Thoracic aorta (tissue), 2 donors: ENCODE measurements around the gene PCTP. TPM values are rescaled to one million over a fixed set of nuclear protein-coding genes. Genes with fewer than 3 reads are reported as not detected.

Experiments used
- ATAC-seq: fragments of 150-250 bp; one replicate; pipeline ENCODE4 v1.8.0; 2017; ENCODE audit warnings: low read depth; ENCODE audit not compliant: insufficient number of reproducible peaks, low FRiP score
- DNase-seq: peaks from one replicate; pipeline ENCODE4 v3.0.0-alpha.2; 2020; ENCODE audit warnings: low spot score
- H3K27ac ChIP-seq, 2 donors: fragments of 200-600 bp; sonication (generic); 1 replicate in 1 of 2; 2 replicates in 1 of 2; pipeline ENCODE4 v1.5.1; 2016; ENCODE audit warnings: mild to moderate bottlenecking in 2 of 2, moderate library complexity in 2 of 2
- H3K27me3 ChIP-seq: fragments of 200-600 bp; sonication (generic); replicated peaks from 2 replicates; pipeline ENCODE4 v1.6.0; 2016; ENCODE audit warnings: mild to moderate bottlenecking; ENCODE audit not compliant: insufficient read depth
- H3K36me3 ChIP-seq: fragments of 200-600 bp; sonication (generic); one replicate; pipeline ENCODE4 v1.5.1; 2016
- H3K4me1 ChIP-seq, 2 donors: fragments of 200-600 bp; sonication (generic); 1 replicate in 1 of 2; 2 replicates in 1 of 2; pipeline versions ENCODE4 v1.5.1 to v1.6.0; 2016; ENCODE audit warnings: low read depth in 2 of 2, mild to moderate bottlenecking in 1 of 2; ENCODE audit not compliant: control insufficient read depth in 1 of 2
- H3K4me3 ChIP-seq: fragments of 200-600 bp; sonication (generic); 2 replicates; pipeline ENCODE4 v1.5.1; 2016; ENCODE audit warnings: mild to moderate bottlenecking
- H3K9me3 ChIP-seq: fragments of 200-600 bp; sonication (generic); 2 replicates; pipeline ENCODE4 v1.5.1; 2016
- total RNA-seq, 2 donors: library from RNA; depleted of rRNA; stranded (reverse); fragments of >200 nt; gene quantifications; one replicate each; pipeline versions ENCODE4 v1.1.0 to v1.2.3, GENCODE V29; 2016
- TF ChIP-seq, protein P1 (sequence below): fragments of 200-600 bp; sonication (generic); IDR thresholded peaks from one replicate; pipeline ENCODE4 v1.5.1; 2019; ENCODE audit warnings: antibody characterized with exemption

The PCTP gene
- total RNA-seq, 2 donors from 2014 or later, result 11.9 to 13.3 TPM

DNA sequence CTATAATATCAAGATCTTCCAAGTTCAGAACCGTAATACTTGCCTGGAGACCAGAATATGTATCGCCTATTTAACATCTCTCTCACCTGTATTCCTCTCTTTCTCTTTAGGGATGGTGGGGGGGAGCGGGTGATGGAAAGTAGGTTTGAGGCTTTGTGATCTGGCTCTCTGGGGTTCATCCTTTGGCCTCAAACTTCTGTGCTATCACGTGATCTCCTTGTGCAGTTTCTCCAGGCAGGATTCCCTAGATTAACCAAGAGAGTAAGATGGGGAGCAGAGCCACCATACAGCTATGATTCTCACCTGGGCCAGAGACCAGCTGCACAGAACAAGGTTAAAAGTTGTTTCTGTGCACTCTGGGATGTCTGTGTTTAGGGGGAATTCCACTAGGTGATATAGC is 33.4 kb upstream of the PCTP start:
- Histone ChIP-seq H3K27me3 (no peaks in the 10 kb centered on the region), H3K4me3 (no peak overlapping the region), H3K27ac (no peak overlapping the region), H3K36me3 (no peaks in the 10 kb centered on the region), H3K9me3 (no peaks in the 10 kb centered on the region), H3K4me1 (peaks cover under 1 to 9% of the 10 kb centered on the region in 2 donors)
- TF ChIP-seq, protein P1, sequence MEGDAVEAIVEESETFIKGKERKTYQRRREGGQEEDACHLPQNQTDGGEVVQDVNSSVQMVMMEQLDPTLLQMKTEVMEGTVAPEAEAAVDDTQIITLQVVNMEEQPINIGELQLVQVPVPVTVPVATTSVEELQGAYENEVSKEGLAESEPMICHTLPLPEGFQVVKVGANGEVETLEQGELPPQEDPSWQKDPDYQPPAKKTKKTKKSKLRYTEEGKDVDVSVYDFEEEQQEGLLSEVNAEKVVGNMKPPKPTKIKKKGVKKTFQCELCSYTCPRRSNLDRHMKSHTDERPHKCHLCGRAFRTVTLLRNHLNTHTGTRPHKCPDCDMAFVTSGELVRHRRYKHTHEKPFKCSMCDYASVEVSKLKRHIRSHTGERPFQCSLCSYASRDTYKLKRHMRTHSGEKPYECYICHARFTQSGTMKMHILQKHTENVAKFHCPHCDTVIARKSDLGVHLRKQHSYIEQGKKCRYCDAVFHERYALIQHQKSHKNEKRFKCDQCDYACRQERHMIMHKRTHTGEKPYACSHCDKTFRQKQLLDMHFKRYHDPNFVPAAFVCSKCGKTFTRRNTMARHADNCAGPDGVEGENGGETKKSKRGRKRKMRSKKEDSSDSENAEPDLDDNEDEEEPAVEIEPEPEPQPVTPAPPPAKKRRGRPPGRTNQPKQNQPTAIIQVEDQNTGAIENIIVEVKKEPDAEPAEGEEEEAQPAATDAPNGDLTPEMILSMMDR, result no peak
- DNase-seq (no peak), ATAC-seq (no peak)

DNA sequence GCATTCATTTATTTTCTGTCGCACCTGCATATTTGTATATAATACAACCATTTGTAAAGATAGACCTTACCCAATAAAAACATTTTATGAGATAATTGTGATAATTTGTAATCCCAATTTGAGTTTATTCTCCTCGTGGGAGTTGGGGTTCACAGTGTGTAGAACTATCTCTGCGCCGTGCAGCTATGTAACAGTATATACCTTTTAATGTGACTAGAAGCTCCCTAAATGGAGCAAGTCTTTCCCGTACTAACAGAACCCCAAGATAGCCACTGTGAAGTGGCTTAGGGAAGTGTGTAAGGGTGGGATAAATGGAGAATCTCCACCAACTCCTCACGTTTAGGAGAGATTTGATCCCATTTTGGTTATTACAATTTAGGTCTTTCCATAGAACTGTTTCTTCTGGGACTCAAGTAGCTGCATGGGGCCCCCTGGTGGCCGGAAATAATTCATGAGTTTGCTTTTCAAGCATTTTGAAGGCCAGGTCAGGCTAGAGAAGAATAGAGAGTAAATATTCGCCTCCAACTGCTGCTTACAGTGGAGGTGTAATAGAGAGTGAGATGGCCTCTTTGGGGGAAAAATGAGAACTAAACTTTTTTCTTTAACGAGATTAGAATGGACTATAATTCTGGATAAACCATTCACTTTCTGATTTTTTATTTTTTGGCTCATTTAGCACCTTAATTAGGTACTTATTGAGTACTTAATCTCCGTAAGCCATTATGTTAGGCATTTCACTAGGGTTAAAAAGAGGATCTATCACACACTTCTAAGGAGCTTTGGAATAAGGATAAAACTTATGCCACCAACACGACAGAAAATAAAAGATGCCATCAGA is 32.7 kb upstream of the PCTP start:
- Histone ChIP-seq H3K27me3 (no peaks in the 10 kb centered on the region), H3K4me1 (peaks cover 3 to 16% of the 10 kb centered on the region in 2 donors), H3K4me3 (no peak overlapping the region), H3K27ac (no peak overlapping the region), H3K36me3 (no peaks in the 10 kb centered on the region), H3K9me3 (no peaks in the 10 kb centered on the region)
- ATAC-seq, result no peak
- TF ChIP-seq, protein P1, result peak; percentile 77
- DNase-seq, result no peak

DNA sequence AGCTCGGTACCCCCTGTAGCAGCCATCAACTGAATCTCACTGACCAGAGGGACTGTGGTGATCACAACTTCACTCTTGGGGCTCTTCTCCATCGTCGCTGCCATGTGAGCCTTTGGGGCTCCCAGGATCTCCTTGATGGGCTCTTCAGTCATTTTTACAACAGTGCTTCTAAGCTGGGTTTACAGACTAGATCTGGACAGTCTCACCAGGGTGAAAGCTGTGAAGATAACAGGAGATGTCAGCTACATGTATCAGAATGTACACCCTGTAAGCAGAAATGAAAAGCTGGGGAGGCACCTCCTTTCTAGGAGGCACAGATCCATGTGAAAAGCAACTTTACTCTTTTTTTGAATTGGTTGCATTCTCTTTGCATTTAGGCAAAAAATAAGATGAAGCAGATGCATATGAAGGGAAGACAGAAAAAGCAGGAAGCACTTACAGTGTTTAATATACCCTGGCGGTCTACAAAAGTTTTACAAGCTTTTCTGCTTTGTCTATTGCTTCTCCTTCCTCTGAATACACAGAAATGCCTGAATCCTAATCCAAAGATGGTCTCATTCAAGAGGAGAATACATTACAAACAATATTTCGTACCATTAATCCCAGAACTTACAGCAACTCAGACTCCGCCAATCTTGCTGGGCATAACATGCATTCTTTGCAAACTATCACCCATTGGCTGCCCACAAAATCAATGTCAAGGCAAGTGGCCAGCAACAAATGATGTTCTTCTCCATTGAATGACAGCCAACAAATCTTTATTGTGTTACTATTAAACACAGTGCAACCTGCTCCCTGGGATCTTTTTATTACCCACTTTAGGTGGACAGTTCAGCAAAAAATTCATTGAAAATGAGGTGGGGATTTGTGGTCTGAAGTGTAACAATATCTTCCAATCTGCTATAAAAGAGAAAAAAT is 29.7 kb upstream of the PCTP start:
- no peak overlapping the region for H3K27ac ChIP-seq
- no peak for ATAC-seq
- no peak overlapping the region for H3K4me3 ChIP-seq
- no peaks in the 10 kb centered on the region for H3K9me3 ChIP-seq
- no peaks in the 10 kb centered on the region for H3K36me3 ChIP-seq
- H3K27me3 ChIP-seq, result no peaks in the 10 kb centered on the region
- peaks cover 3 to 29% of the 10 kb centered on the region in 2 donors for H3K4me1 ChIP-seq
- DNase-seq, result no peak
- TF ChIP-seq, protein P1, result no peak

DNA sequence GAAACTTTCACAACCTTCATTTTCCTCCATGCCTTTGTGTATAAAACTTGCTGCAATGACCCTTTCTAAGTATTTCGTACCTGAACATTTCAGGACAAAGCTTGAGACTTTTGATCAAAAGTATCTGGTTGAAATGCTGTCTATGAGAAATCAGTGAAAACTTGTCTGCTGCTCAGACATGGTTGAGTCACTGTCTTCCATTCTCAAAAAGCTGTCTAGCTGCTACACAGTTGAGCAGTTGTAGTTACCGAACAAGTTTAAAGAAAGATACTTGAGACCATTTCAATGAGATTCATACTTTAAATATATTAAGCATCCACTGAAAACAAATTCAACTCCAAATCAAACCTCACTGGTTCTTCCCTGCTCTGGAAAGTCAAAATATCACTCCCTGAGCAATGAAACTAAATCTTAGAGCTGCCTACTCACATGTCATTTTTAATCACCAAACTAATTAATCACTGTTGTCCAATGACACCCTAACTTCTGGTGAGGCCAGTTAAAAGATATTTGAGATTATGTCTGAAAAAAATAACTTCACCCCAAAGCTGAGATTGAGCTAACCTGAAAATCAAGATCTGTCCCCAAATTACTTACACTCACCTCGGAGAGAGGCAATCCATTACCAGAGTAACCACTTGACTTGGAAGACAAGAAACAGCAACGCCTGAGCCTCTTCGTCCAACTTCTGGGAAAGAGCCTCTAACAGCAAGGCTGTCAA is 28.7 kb upstream of the PCTP start:
- no peak for DNase-seq
- TF ChIP-seq, protein P1, result no peak
- Histone ChIP-seq H3K4me1 (peaks cover 6 to 39% of the 10 kb centered on the region in 2 donors), H3K4me3 (peak overlapping the region; percentile 51), H3K27me3 (no peaks in the 10 kb centered on the region), H3K27ac (no peak overlapping the region), H3K36me3 (no peaks in the 10 kb centered on the region), H3K9me3 (no peaks in the 10 kb centered on the region)
- ATAC-seq, result no peak
